ENCODE data around the gene DIAPH3.

- TF ChIP-seq, protein P1, sequence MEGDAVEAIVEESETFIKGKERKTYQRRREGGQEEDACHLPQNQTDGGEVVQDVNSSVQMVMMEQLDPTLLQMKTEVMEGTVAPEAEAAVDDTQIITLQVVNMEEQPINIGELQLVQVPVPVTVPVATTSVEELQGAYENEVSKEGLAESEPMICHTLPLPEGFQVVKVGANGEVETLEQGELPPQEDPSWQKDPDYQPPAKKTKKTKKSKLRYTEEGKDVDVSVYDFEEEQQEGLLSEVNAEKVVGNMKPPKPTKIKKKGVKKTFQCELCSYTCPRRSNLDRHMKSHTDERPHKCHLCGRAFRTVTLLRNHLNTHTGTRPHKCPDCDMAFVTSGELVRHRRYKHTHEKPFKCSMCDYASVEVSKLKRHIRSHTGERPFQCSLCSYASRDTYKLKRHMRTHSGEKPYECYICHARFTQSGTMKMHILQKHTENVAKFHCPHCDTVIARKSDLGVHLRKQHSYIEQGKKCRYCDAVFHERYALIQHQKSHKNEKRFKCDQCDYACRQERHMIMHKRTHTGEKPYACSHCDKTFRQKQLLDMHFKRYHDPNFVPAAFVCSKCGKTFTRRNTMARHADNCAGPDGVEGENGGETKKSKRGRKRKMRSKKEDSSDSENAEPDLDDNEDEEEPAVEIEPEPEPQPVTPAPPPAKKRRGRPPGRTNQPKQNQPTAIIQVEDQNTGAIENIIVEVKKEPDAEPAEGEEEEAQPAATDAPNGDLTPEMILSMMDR (IDR thresholded peaks at IDR 0.05; ENCODE audit: low read depth, low read length), result no peak
- TF ChIP-seq EZH2phosphoT487 (IDR thresholded peaks at IDR 0.05; ENCODE audit: low read depth), result no peak
Observed at GRCh38 chr13:59837101-59837500, 326.6 kb downstream of the DIAPH3 start.

All from OCI-LY3 (cell line).